ENCODE results near the gene ZNF605.

DNA sequence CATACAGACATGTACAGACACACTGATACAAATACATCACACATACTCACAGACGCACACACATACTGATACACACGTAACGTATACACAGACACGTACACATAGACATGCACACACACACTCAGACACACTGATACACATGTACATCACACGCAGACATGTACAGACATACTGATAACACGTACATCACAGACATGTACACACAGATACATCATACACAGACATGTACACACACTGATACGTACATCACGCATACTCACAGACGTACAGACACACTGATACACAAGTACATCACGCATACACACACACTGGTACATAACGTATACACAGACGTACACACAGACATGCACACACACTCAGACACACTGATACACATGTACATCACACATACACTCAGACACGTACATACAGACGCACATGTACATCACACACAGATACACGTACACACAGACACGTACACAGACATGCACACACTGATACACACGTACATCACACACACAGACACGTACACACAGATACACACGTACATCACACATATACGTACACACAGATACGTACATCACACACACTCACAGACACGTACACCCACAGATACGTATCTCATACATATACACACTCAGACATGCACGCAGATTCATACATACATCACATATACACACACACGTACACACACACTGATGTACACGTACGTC is 5.1 kb downstream of the ZNF605 start:
- TF ChIP-seq POLR2A (IDR thresholded peaks at IDR 0.05; ENCODE audit: low read length), result no peak
- TF ChIP-seq GATA1 (IDR thresholded peaks at IDR 0.05; ENCODE audit: low read depth, low read length), result no peak
